GM12878 (cell line): ENCODE data around the gene SLC44A3. TPM values are rescaled to one million over a fixed set of nuclear protein-coding genes. Genes with fewer than 3 reads are reported as not detected.

Experiments used
- ATAC-seq: fragments of 200-7000 bp; cut with Tn5 transposase; 3 replicates; pipeline ENCODE4 v1.9.1; 2020; ENCODE audit warnings: mild to moderate bottlenecking, moderate library complexity
- BruUV-seq: library from RNA; stranded (reverse); fragments of 400-500 nt; replicated peaks from 2 replicates; lab custom pipeline; 2021; lab: Mats Ljungman, UMichigan
- CTCF ChIA-PET: fragments of 300-600 bp; sonication (Branson Sonifier 250); formaldehyde crosslinking; extraction: SDS; loops from one replicate; lab custom pipeline; 2021; ENCODE audit warnings: inconsistent platforms; lab: Yijun Ruan, JAX
- POLR2A ChIA-PET: fragments of 350-600 bp; formaldehyde crosslinking; extraction: SDS; loops from one replicate; lab custom pipeline; 2021; ENCODE audit warnings: inconsistent platforms; lab: Charles Lee
- RAD21 ChIA-PET: fragments of 300-600 bp; sonication (Branson Sonifier 250); formaldehyde crosslinking; loops from one replicate; lab custom pipeline; 2023; ENCODE audit warnings: antibody characterized with exemption; ENCODE audit not compliant: unreplicated experiment; lab: Charles Lee
- SMC1A ChIA-PET: fragments of 300-600 bp; sonication (Branson Sonifier 250); formaldehyde crosslinking; loops from one replicate; lab custom pipeline; 2023; ENCODE audit not compliant: unreplicated experiment, uncharacterized antibody; lab: Charles Lee
- DNase-seq: peaks from one replicate; pipeline ENCODE4 v3.0.0-alpha.2; 2011; ENCODE audit warnings: low read depth, low spot score
- FAIRE-seq: peaks from 3 replicates; lab custom pipeline; 2011; peaks lifted over from hg19 to GRCh38; lab: Jason Lieb, UNC
- H2AFZ ChIP-seq: 2 replicates; pipeline ENCODE4 v1.6.0; 2011; ENCODE audit warnings: low read depth, low read length, control low read depth; ENCODE audit not compliant: control insufficient read depth
- H3K27ac ChIP-seq: 2 replicates; pipeline ENCODE4 v1.5.1; 2011; ENCODE audit warnings: control low read depth; ENCODE audit not compliant: control insufficient read depth, insufficient read depth
- H3K27me3 ChIP-seq, 2 experiments: replicated peaks in 1 of 2; 2 replicates each; pipeline versions ENCODE4 v1.6.0 to v1.6.1; 2011; ENCODE audit warnings: low read length in 1 of 2; ENCODE audit not compliant: control insufficient read depth in 2 of 2, insufficient read depth in 2 of 2
- H3K36me3 ChIP-seq, 2 experiments: 2 replicates each; pipeline ENCODE4 v1.5.1; 2011; ENCODE audit warnings: low read length in 1 of 2; ENCODE audit not compliant: control insufficient read depth in 2 of 2, insufficient read depth in 2 of 2
- H3K4me1 ChIP-seq: 2 replicates; pipeline ENCODE4 v1.6.1; 2011; ENCODE audit warnings: mild to moderate bottlenecking, low read length, moderate library complexity, mixed read lengths; ENCODE audit not compliant: control insufficient read depth, insufficient read depth
- H3K4me2 ChIP-seq: 2 replicates; pipeline ENCODE4 v1.6.0; 2011; ENCODE audit warnings: control low read depth; ENCODE audit not compliant: control insufficient read depth, insufficient read depth
- H3K4me3 ChIP-seq: fragments of 200-600 bp; sonication (generic); 2 replicates; pipeline ENCODE4 v1.5.1; 2016
- H3K79me2 ChIP-seq: 2 replicates; pipeline ENCODE4 v1.6.0; 2011; ENCODE audit warnings: low read length; ENCODE audit not compliant: control insufficient read depth, insufficient read depth
- H3K9ac ChIP-seq: 2 replicates; pipeline ENCODE4 v1.8.0; 2011; ENCODE audit warnings: low read length, control low read depth, mixed read lengths; ENCODE audit not compliant: control insufficient read depth, insufficient read depth
- H3K9me3 ChIP-seq: replicated peaks from 3 replicates; pipeline ENCODE4 v1.5.1; 2011; ENCODE audit warnings: mild to moderate bottlenecking, low read length; ENCODE audit not compliant: control insufficient read depth, insufficient read depth
- H4K20me1 ChIP-seq: 2 replicates; pipeline ENCODE4 v1.6.0; 2011; ENCODE audit not compliant: control insufficient read depth, insufficient read depth
- CREM ChIP-seq: IDR thresholded peaks from 2 replicates; pipeline ENCODE4 v1.6.1; 2014; ENCODE audit warnings: antibody characterized with exemption, low read depth
- DPF2 ChIP-seq: fragments of 450-650 bp; IDR thresholded peaks from 2 replicates; pipeline ENCODE4 v1.6.1; 2017; ENCODE audit warnings: mild to moderate bottlenecking
- E2F4 ChIP-seq: IDR thresholded peaks from 2 replicates; pipeline ENCODE4 v1.6.1; 2012; ENCODE audit warnings: low read depth, low read length, improper control_type of control experiment
- HDGF ChIP-seq: fragments of 450-650 bp; IDR thresholded peaks from 2 replicates; pipeline ENCODE4 v1.6.1; 2016; ENCODE audit warnings: antibody characterized with exemption
- IKZF2 ChIP-seq, 2 experiments: fragments of 450-650 bp; IDR thresholded peaks; 2 replicates each; pipeline ENCODE4 v1.6.1; 2017; ENCODE audit warnings: mild to moderate bottlenecking in 2 of 2, moderate library complexity in 2 of 2
- KLF5 ChIP-seq: fragments of 450-650 bp; IDR thresholded peaks from 2 replicates; pipeline ENCODE4 v1.6.1; 2014; ENCODE audit warnings: mild to moderate bottlenecking; ENCODE audit not compliant: partially characterized antibody
- NFIC ChIP-seq: IDR thresholded peaks from 2 replicates; pipeline ENCODE4 v1.6.1; 2012; ENCODE audit warnings: low read depth, mild to moderate bottlenecking, inconsistent platforms, low read length, moderate library complexity
- NR2C1 ChIP-seq: fragments of 450-650 bp; IDR thresholded peaks from 2 replicates; pipeline ENCODE4 v1.6.1; 2017; ENCODE audit warnings: antibody characterized with exemption, mild to moderate bottlenecking, moderate library complexity
- PKNOX1 ChIP-seq: fragments of 450-650 bp; IDR thresholded peaks from 2 replicates; pipeline ENCODE4 v1.6.1; 2016; ENCODE audit warnings: mild to moderate bottlenecking
- REST ChIP-seq: IDR thresholded peaks from 2 replicates; pipeline ENCODE4 v1.6.1; 2012; ENCODE audit warnings: mild to moderate bottlenecking, low read depth, low read length
- RUNX3 ChIP-seq: IDR thresholded peaks from 2 replicates; pipeline ENCODE4 v1.6.1; 2012; ENCODE audit warnings: low read length, inconsistent platforms
- SMAD5 ChIP-seq: IDR thresholded peaks from 2 replicates; pipeline ENCODE4 v1.6.1; 2016; ENCODE audit warnings: antibody characterized with exemption, low read depth
- SREBF1 ChIP-seq: IDR thresholded peaks from 2 replicates; pipeline ENCODE4 v1.6.1; 2012; ENCODE audit warnings: mild to moderate bottlenecking, low read length
- SUPT20H ChIP-seq: IDR thresholded peaks from 2 replicates; pipeline ENCODE4 v1.6.1; 2011; ENCODE audit warnings: low read depth, mild to moderate bottlenecking, low read length, moderate library complexity, borderline replicate concordance; ENCODE audit not compliant: control insufficient read depth
- TARDBP ChIP-seq: IDR thresholded peaks from 2 replicates; pipeline ENCODE4 v1.6.1; 2016; ENCODE audit warnings: borderline replicate concordance
- TBL1XR1 ChIP-seq: IDR thresholded peaks from 2 replicates; pipeline ENCODE4 v1.6.1; 2012; ENCODE audit warnings: low read depth, low read length, improper control_type of control experiment
- TCF12 ChIP-seq: IDR thresholded peaks from 2 replicates; pipeline ENCODE4 v1.6.1; 2011; ENCODE audit warnings: low read depth, mild to moderate bottlenecking, low read length
- USF2 ChIP-seq: IDR thresholded peaks from 2 replicates; pipeline ENCODE4 v1.6.1; 2011; ENCODE audit warnings: low read depth, low read length, improper control_type of control experiment, borderline replicate concordance
- ZNF622 ChIP-seq: fragments of 450-650 bp; IDR thresholded peaks from 2 replicates; pipeline ENCODE4 v1.6.1; 2017; ENCODE audit warnings: mild to moderate bottlenecking, inconsistent platforms
- WGBS: methylation state at CpG from one replicate; pipeline ENCODE4 v1.1.6; 2016; ENCODE audit warnings: low lambda C conversion rate; ENCODE audit not compliant: insufficient replicate concordance, insufficient coverage; ENCODE audit errors: missing lambda C conversion rate; 5-methylcytosine and 5-hydroxymethylcytosine counted together
- in situ Hi-C: fragments of 300-500 bp; cut with MboI; formaldehyde crosslinking; loops from 9 replicates; pipeline ENCODE4 v1.14.3; 2018; ENCODE audit warnings: mixed read lengths
- intact Hi-C: fragments of 100-400 bp; cut with micrococcal nuclease; formaldehyde crosslinking; loops from one replicate; pipeline ENCODE4 v1.14.2; 2022; ENCODE audit not compliant: unreplicated experiment
- polyA plus RNA-seq, 11 experiments: library from polyadenylated mRNA; depleted of rRNA in 4 of 11; unstranded in 6 of 11; stranded (reverse) in 5 of 11; fragments of >200 nt; fragmentation: Nextera tagmentation in 4 of 11; fragmentation: Illumina TruSeq in 1 of 11; extraction: Ambion mirVana in 4 of 11; extraction: Trizol in 1 of 11; gene quantifications; 1 replicate in 1 of 11; 2 replicates in 10 of 11; pipeline versions ENCODE4 v1.2.1 to v1.2.3, GENCODE V29; 2011 to 2016; ENCODE audit warnings: inconsistent platforms in 2 of 11, missing spikeins in 2 of 11, low read depth in 1 of 11
- total RNA-seq, 4 experiments: library from RNA; depleted of rRNA in 3 of 4; stranded (reverse); fragments of >200 nt in 3 of 4; fragmentation: Illumina TruSeq in 1 of 4; extraction: Trizol in 1 of 4; gene quantifications; 2 replicates each; pipeline versions ENCODE4 v1.2.1 to v1.2.3, GENCODE V29; 2013 to 2021

SLC44A3 gene
- total and polyA plus RNA-seq, 10 of the 15 experiments (the other 5 are each of a cell fraction or from before 2014, with no cell fraction given) = not detected

GRCh38 chr1:94773931-94774422 is 46.2 kb upstream of the SLC44A3 start (continued):
- TF ChIP-seq NFIC (no peak), TCF12 (no peak), USF2 (no peak), CREM (no peak), NR2C1 (no peak), TBL1XR1 (no peak)

- ChIA-PET POLR2A (no interaction called here), RAD21 (no interaction called here), CTCF (no interaction called here), SMC1A (interaction anchor here (0.5 kb wide), 1 partner anchor 204 kb away, joined by 3 read pairs; no protein-coding TSS in a partner anchor)
- H3K27me3 ChIP-seq = no peaks in the 10 kb centered on the region
- no peak for FAIRE-seq
- no peak overlapping the region for H3K4me3 ChIP-seq
- DNase-seq = no peak
- no peaks in the 10 kb centered on the region for H3K36me3 ChIP-seq
- in situ Hi-C loops = no loop called here
- no peaks in the 10 kb centered on the region for H4K20me1 ChIP-seq
- no peaks in the 10 kb centered on the region for H3K9me3 ChIP-seq
- no peaks in the 10 kb centered on the region for H3K79me2 ChIP-seq
- no peak for ATAC-seq
- no peak overlapping the region for H3K27ac ChIP-seq
- no peak overlapping the region for H3K4me2 ChIP-seq
- H3K4me1 ChIP-seq = no peaks in the 10 kb centered on the region
- BruUV-seq = no TSS peak
- WGBS = 7% methylated on average over 1 of the region's 1 CpG
- intact Hi-C loops = no loop called here
- no peak overlapping the region for H2AFZ ChIP-seq
- H3K9ac ChIP-seq = no peak overlapping the region
- no peak for TF ChIP-seq HDGF
- no peak for TF ChIP-seq IKZF2 (IDR thresholded peaks at IDR 0.05)
- TF ChIP-seq DPF2 = no peak
- no peak for TF ChIP-seq RUNX3
- TF ChIP-seq PKNOX1 = no peak
- TF ChIP-seq REST = no peak
- TF ChIP-seq TCF12 = no peak
- no peak for TF ChIP-seq TARDBP
- no peak for TF ChIP-seq SMAD5
- no peak for TF ChIP-seq NFIC
- no peak for TF ChIP-seq ZNF622
- TF ChIP-seq SUPT20H = no peak
- TF ChIP-seq E2F4 = no peak
- no peak for TF ChIP-seq SREBF1
- no peak for TF ChIP-seq KLF5
Measured at GRCh38 chr1:94776474-94776873, 43.7 kb upstream of the SLC44A3 start.
